Measurements from ENCODE around the gene SQOR.

Gene SQOR

DNA sequence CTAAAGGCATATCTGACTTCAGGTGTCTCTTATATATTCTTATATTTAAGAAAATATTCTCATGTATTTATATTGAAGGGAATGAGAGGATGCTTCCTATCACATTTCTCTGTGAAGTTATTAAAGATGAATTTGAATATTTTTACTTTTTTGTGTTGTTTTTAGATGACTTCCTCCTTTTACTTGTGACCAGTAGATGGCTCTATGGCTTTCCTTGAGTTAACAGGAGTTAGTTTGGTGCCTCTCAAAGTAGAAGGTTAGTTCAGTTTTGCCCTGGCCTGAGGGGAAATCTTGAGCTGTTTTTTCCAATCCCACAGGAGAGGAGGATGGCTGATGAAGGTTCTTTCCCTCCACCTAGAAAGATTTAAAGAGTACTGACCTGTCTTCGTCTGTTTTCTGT is 80.7 kb downstream of the SQOR start:
- no peak overlapping the region for H3K9ac ChIP-seq (ENCODE audit: low read depth, low read length)
- 92% methylated on average over 1 of the region's 1 CpG for WGBS
- H3K27ac ChIP-seq (ENCODE audit: low read depth, low read length): no peak overlapping the region
- H3K27me3 ChIP-seq (ENCODE audit: insufficient read depth, low read length): no peaks in the 10 kb centered on the region; the same call in 1 of the 2 replicates
- no peak overlapping the region for H3K4me3 ChIP-seq (ENCODE audit: low read length)
- no peaks in the 10 kb centered on the region for H3K36me3 ChIP-seq (ENCODE audit: insufficient read depth, low read length)
- no peaks in the 10 kb centered on the region for H3K9me3 ChIP-seq (ENCODE audit: insufficient read depth, low read depth, low read length)
- H3K4me1 ChIP-seq (ENCODE audit: insufficient read depth, low read length): no peaks in the 10 kb centered on the region; the same call in 1 of the 2 replicates

- 56% methylated on average over 3 of the region's 4 CpGs for WGBS
- H3K4me1 ChIP-seq (ENCODE audit: insufficient read depth, low read length): no peaks in the 10 kb centered on the region; the same call in 1 of the 2 replicates
- peaks cover 6% of the 10 kb centered on the region; the same call in 1 of the 2 replicates for H3K27me3 ChIP-seq (ENCODE audit: insufficient read depth, low read length)
- no peaks in the 10 kb centered on the region for H3K9me3 ChIP-seq (ENCODE audit: insufficient read depth, low read depth, low read length)
- H3K27ac ChIP-seq (ENCODE audit: low read depth, low read length): no peak overlapping the region
- no peak overlapping the region for H3K9ac ChIP-seq (ENCODE audit: low read depth, low read length)
- H3K4me3 ChIP-seq (ENCODE audit: low read length): no peak overlapping the region
- H3K36me3 ChIP-seq (ENCODE audit: insufficient read depth, low read length): no peaks in the 10 kb centered on the region
Observed at GRCh38 chr15:45719490-45719889, 84.7 kb downstream of the SQOR start.

GRCh38 chr15:45720183-45720582 is 85.4 kb downstream of the SQOR start:
- Histone ChIP-seq H3K27ac (ENCODE audit: low read depth, low read length) (no peak overlapping the region), H3K36me3 (ENCODE audit: insufficient read depth, low read length) (no peaks in the 10 kb centered on the region), H3K4me1 (ENCODE audit: insufficient read depth, low read length) (no peaks in the 10 kb centered on the region; the same call in 1 of the 2 replicates)

DNA sequence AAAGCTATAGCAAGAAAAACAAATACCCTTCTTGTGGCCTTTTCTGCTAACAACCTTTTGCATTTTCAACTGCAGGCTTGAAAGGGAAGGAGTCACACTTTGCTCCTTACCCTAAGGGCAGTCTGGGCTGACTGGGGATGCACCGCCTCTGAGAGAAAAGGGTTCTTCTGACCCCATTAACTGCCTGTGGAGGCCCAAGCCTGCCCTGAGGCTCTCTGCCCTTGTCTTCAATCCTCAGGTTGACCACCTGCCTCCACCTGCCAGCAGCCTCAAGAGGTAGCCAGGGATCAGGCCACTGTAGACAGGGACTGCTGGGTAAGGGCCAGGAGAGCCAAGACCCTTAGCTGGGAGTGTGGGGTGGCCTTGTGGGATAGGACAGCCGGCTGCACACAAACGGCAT is 93.8 kb downstream of the SQOR start:
- Histone ChIP-seq H3K36me3 (ENCODE audit: insufficient read depth, low read length) (no peaks in the 10 kb centered on the region), H3K9ac (ENCODE audit: low read depth, low read length) (no peak overlapping the region), H3K27me3 (ENCODE audit: insufficient read depth, low read length) (no peaks in the 10 kb centered on the region), H3K4me1 (ENCODE audit: insufficient read depth, low read length) (peaks cover 8% of the 10 kb centered on the region; the same call in 1 of the 2 replicates), H3K4me3 (ENCODE audit: low read length) (no peak overlapping the region), H3K27ac (ENCODE audit: low read depth, low read length) (no peak overlapping the region), H3K9me3 (ENCODE audit: insufficient read depth, low read depth, low read length) (no peaks in the 10 kb centered on the region)
- WGBS: 80% methylated on average over 3 of the region's 3 CpGs

More at GRCh38 chr15:45720183-45720582, 85.4 kb downstream of the SQOR start:
- Histone ChIP-seq H3K4me3 (ENCODE audit: low read length) (no peak overlapping the region), H3K9ac (ENCODE audit: low read depth, low read length) (no peak overlapping the region), H3K9me3 (ENCODE audit: insufficient read depth, low read depth, low read length) (no peaks in the 10 kb centered on the region), H3K27me3 (ENCODE audit: insufficient read depth, low read length) (peaks cover 6% of the 10 kb centered on the region; the same call in 1 of the 2 replicates)

GRCh38 chr15:45729141-45729540 is 94.3 kb downstream of the SQOR start:
- WGBS: 71% methylated on average over 7 of the region's 7 CpGs
- H3K4me3 ChIP-seq (ENCODE audit: low read length): no peak overlapping the region
- H3K36me3 ChIP-seq (ENCODE audit: insufficient read depth, low read length): no peaks in the 10 kb centered on the region
- no peaks in the 10 kb centered on the region for H3K9me3 ChIP-seq (ENCODE audit: insufficient read depth, low read depth, low read length)
- H3K27ac ChIP-seq (ENCODE audit: low read depth, low read length): no peak overlapping the region
- H3K4me1 ChIP-seq (ENCODE audit: insufficient read depth, low read length): peaks cover 8% of the 10 kb centered on the region; the same call in 1 of the 2 replicates
- H3K9ac ChIP-seq (ENCODE audit: low read depth, low read length): no peak overlapping the region
- no peaks in the 10 kb centered on the region for H3K27me3 ChIP-seq (ENCODE audit: insufficient read depth, low read length)

- H3K9me3 ChIP-seq (ENCODE audit: insufficient read depth, low read depth, low read length): no peaks in the 10 kb centered on the region
- no peaks in the 10 kb centered on the region for H3K36me3 ChIP-seq (ENCODE audit: insufficient read depth, low read length)
- 89% methylated on average over 1 of the region's 1 CpG for WGBS
- no peak overlapping the region for H3K9ac ChIP-seq (ENCODE audit: low read depth, low read length)
- no peak overlapping the region for H3K27ac ChIP-seq (ENCODE audit: low read depth, low read length)
- no peaks in the 10 kb centered on the region for H3K27me3 ChIP-seq (ENCODE audit: insufficient read depth, low read length)
- peaks cover 8% of the 10 kb centered on the region; the same call in 1 of the 2 replicates for H3K4me1 ChIP-seq (ENCODE audit: insufficient read depth, low read length)
- H3K4me3 ChIP-seq (ENCODE audit: low read length): no peak overlapping the region
Observed at GRCh38 chr15:45731343-45731742, 96.5 kb downstream of the SQOR start.

DNA sequence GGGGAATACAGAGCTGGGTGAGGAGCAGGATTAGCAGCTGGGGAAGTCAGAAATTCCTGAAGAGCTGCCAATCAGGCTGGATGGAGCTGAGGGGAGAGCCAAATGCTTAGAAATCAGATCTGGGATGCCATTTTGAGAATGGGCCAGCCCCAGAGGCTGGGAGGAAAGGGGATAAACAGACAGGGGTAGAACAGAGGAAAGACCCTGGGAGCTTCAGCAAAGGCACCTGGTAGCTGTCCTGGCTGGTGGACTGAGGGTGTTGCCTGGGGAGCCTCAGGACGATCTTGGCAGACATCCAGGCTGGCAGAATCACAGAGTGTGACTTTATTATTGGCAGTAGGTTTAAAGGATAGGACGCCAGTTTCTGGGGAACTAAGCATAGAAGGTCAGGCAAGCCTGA is 97.8 kb downstream of the SQOR start:
- peaks cover 8% of the 10 kb centered on the region; the same call in 1 of the 2 replicates for H3K4me1 ChIP-seq (ENCODE audit: insufficient read depth, low read length)
- WGBS: 89% methylated on average over 2 of the region's 2 CpGs
- H3K9me3 ChIP-seq (ENCODE audit: insufficient read depth, low read depth, low read length): no peaks in the 10 kb centered on the region
- no peak overlapping the region for H3K4me3 ChIP-seq (ENCODE audit: low read length)
- no peaks in the 10 kb centered on the region for H3K27me3 ChIP-seq (ENCODE audit: insufficient read depth, low read length)
- H3K9ac ChIP-seq (ENCODE audit: low read depth, low read length): no peak overlapping the region
- no peaks in the 10 kb centered on the region for H3K36me3 ChIP-seq (ENCODE audit: insufficient read depth, low read length)
- no peak overlapping the region for H3K27ac ChIP-seq (ENCODE audit: low read depth, low read length)

DNA sequence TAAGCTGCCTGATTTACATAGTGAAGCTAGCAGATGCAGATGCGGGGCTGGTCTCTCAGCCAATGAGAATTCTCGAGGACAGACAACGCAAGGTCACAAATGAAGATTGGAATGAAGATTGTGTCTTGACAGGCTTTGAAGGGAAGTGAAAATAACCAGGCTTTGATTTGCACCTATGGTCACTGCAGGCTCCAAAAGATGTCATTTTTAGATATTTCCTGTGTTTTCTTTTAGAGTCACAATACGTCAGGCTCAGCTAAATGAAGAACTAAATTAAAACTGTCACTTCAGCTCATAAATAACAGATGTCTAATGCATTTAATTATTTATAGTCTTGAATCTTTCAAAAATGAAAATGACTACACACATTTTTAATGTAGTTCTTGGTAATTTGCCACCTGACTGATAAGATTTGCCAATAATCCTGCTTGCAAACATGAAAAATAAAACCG is 99.5 kb downstream of the SQOR start:
- Histone ChIP-seq H3K9ac (ENCODE audit: low read depth, low read length) (no peak overlapping the region), H3K36me3 (ENCODE audit: insufficient read depth, low read length) (no peaks in the 10 kb centered on the region), H3K4me3 (ENCODE audit: low read length) (no peak overlapping the region), H3K4me1 (ENCODE audit: insufficient read depth, low read length) (peaks cover 4% of the 10 kb centered on the region; the same call in 1 of the 2 replicates), H3K27me3 (ENCODE audit: insufficient read depth, low read length) (no peaks in the 10 kb centered on the region), H3K27ac (ENCODE audit: low read depth, low read length) (no peak overlapping the region), H3K9me3 (ENCODE audit: insufficient read depth, low read depth, low read length) (no peaks in the 10 kb centered on the region)
- WGBS: 84% methylated on average over 5 of the region's 5 CpGs
